ENCODE measurements around the gene MUC4. TPM values are rescaled to one million over a fixed set of nuclear protein-coding genes. Genes with fewer than 3 reads are reported as not detected.

The MUC4 gene
- total and polyA plus RNA-seq, 10 of the 15 experiments (the other 5 are each of a cell fraction or from before 2014, with no cell fraction given) = 0.02 to 0.46 (median 0.27) TPM; not detected in 4

- Histone ChIP-seq H3K36me3 (ENCODE audit: control insufficient read depth in 2 of 2, insufficient read depth in 2 of 2, low read length in 1 of 2) (no peaks in the 10 kb centered on the region), H3K4me2 (ENCODE audit: control insufficient read depth, insufficient read depth) (peak overlapping the region; percentile 21; the same call in 1 of the 2 replicates), H2AFZ (ENCODE audit: control insufficient read depth, low read depth, low read length) (peak overlapping the region; percentile 54), H3K4me1 (ENCODE audit: control insufficient read depth, insufficient read depth, low read length) (peaks cover 3% of the 10 kb centered on the region; the same call in 1 of the 2 replicates), H3K79me2 (ENCODE audit: control insufficient read depth, insufficient read depth, low read length) (no peaks in the 10 kb centered on the region), H3K9me3 (replicated peaks; ENCODE audit: control insufficient read depth, insufficient read depth, low read length) (no peaks in the 10 kb centered on the region), H3K27ac (ENCODE audit: control insufficient read depth, insufficient read depth) (no peak overlapping the region), H3K9ac (ENCODE audit: control insufficient read depth, insufficient read depth, low read length) (no peak overlapping the region), H3K27me3 (replicated peaks in 1 of 2; ENCODE audit: control insufficient read depth in 2 of 2, insufficient read depth in 2 of 2, low read length in 1 of 2) (no peaks in the 10 kb centered on the region), H4K20me1 (ENCODE audit: control insufficient read depth, insufficient read depth) (no peaks in the 10 kb centered on the region), H3K4me3 (no peak overlapping the region)
- ChIA-PET CTCF (interaction anchor here (0.6 to 3.3 kb wide), 25 partner anchors 9 to 579 kb away, joined by 3 to 16 read pairs (median 4); partner anchors contain the start of genes TNK2 and XXYLT1), POLR2A (interaction anchor here (0.6 kb wide), 1 partner anchor 51 kb away, joined by 4 read pairs; no protein-coding TSS in a partner anchor), RAD21 (ENCODE audit: unreplicated experiment) (interaction anchor here (1.1 to 1.2 kb wide), 2 partner anchors 64 to 577 kb away, joined by 3 read pairs; no protein-coding TSS in a partner anchor), SMC1A (ENCODE audit: uncharacterized antibody, unreplicated experiment) (interaction anchor here (0.5 to 1.6 kb wide), 8 partner anchors 8 to 697 kb away, joined by 3 to 4 read pairs (median 3); partner anchors contain the start of gene XXYLT1)
- no TSS peak for BruUV-seq (replicated peaks)
- in situ Hi-C loops (cut with MboI) (no loop called here), intact Hi-C loops (cut with micrococcal nuclease; ENCODE audit: unreplicated experiment) (loop anchor here (2.0 to 10.0 kb wide), 4 partner anchors 199 to 576 kb away; partner anchors contain the start of gene XXYLT1)
- DNase-seq (ENCODE audit: low read depth, low spot score) (peak; percentile 62), FAIRE-seq (peak; percentile 100), ATAC-seq (peak; percentile 97)
- 18% methylated on average over 31 of the region's 31 CpGs for WGBS (ENCODE audit: insufficient coverage, insufficient replicate concordance, low lambda C conversion rate, missing lambda C conversion rate)
- TF ChIP-seq CREM (IDR thresholded peaks at IDR 0.05; ENCODE audit: low read depth) (0 out of 2 replicates have a peak, but pooled peaks have one; percentile 18), NFYB (IDR thresholded peaks at IDR 0.05; ENCODE audit: insufficient read depth, low read depth, low read length) (no peak), GATAD2B (conservative IDR thresholded peaks at IDR 0.05; ENCODE audit: low read depth) (0 out of 2 replicates have a peak, but pooled peaks have one; percentile 23), EED (IDR thresholded peaks at IDR 0.05; ENCODE audit: low read depth) (no peak), IKZF1 (conservative IDR thresholded peaks at IDR 0.05) (peak; percentile 44; the same call in 1 of the 2 replicates), YBX1 (IDR thresholded peaks at IDR 0.05) (no peak), CEBPB (IDR thresholded peaks at IDR 0.05; ENCODE audit: borderline replicate concordance in 1 of 2, low read depth in 2 of 2, low read length in 2 of 2) (no peak), BCLAF1 (IDR thresholded peaks at IDR 0.05) (no peak), RELA (IDR thresholded peaks at IDR 0.05; ENCODE audit: borderline replicate concordance, partially characterized antibody) (no peak), BMI1 (IDR thresholded peaks at IDR 0.05; ENCODE audit: borderline replicate concordance) (no peak), WRNIP1 (IDR thresholded peaks at IDR 0.05; ENCODE audit: borderline replicate concordance, low read depth, low read length) (peak; percentile 96; the same call in 1 of the 2 replicates), BCL11A (IDR thresholded peaks at IDR 0.05; ENCODE audit: low read depth, low read length) (no peak), FOS (IDR thresholded peaks at IDR 0.05; ENCODE audit: borderline replicate concordance, extremely low read depth, insufficient read length) (no peak), POU2F2 (IDR thresholded peaks at IDR 0.05; ENCODE audit: borderline replicate concordance, low read depth, low read length) (peak; percentile 54; the same call in 1 of the 3 replicates), MEF2B (IDR thresholded peaks at IDR 0.05; ENCODE audit: partially characterized antibody, poor library complexity, severe bottlenecking) (no peak), STAT1 (conservative IDR thresholded peaks at IDR 0.05) (peak; percentile 77; the same call in 1 of the 2 replicates), KDM1A (IDR thresholded peaks at IDR 0.05; ENCODE audit: borderline replicate concordance) (no peak), ZBTB4 (CRISPR knock-in tag; IDR thresholded peaks at IDR 0.05) (no peak)
These were observed 39.3 kb upstream of the MUC4 start for GRCh38 chr3:195850857-195851543.

Data from GM12878 (cell line).